Glomerular visceral epithelial cell (primary cell): Measurements from ENCODE around the gene TBX10.
"Not testable (repeated sequence)": the region's sequence is repeated elsewhere in the genome, so short reads cannot be mapped to it uniquely, and the experiment has no call there.

Source experiments
- DNase-seq: peaks from one replicate; pipeline ENCODE4 v3.0.0-alpha.2; 2016; ENCODE audit errors: extremely low spot score

Gene TBX10

GRCh38 chr11:67600324-67601029 is 39.1 kb downstream of the TBX10 start:
- DNase-seq, result no peak

DNA sequence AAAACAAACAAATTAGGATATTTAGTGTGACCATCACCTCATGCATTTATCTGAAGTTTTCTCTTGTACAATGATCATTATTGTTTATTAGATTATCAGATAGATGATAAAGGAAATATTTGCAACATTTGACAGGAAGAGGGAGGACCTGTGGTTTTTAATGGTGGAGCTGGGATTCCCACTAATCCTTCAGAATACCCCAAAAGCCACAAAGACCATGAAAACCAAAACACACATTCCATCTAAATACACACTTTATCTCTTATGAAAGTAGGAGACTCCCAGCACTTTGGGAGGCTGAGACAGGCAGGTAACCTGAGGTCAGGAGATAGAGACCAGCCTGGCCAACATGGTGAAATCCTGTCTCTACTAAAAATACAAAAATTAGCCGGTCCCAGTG is 40.4 kb downstream of the TBX10 start:
- DNase-seq, result no peak

DNA sequence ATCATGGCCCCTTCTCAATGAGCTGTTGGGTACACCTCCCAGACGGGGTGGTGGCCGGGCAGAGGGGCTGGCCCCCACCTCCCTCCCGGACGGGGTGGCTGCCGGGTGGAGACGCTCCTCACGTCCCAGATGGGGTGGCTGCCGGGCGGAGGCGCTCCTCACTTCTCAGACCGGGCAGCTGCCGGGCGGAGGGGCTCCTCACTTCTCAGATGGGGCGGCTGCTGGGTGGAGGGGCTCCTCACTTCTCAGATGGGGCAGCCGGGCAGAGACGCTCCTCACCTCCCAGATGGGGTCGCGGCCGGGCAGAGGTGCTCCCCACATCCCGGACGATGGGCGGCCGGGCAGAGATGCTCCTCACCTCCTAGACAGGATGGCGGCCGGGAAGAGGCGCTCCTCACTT is 41.6 kb downstream of the TBX10 start:
- DNase-seq, result not testable (repeated sequence)

GRCh38 chr11:67597458-67597857 is 42.1 kb downstream of the TBX10 start:
- not testable (repeated sequence) for DNase-seq

GRCh38 chr11:67596753-67597300 is 42.7 kb downstream of the TBX10 start:
- no peak for DNase-seq

GRCh38 chr11:67594480-67594879 is 45.1 kb downstream of the TBX10 start:
- no peak for DNase-seq

- no peak for DNase-seq
Measured at GRCh38 chr11:67593565-67593905, 46.0 kb downstream of the TBX10 start.

GRCh38 chr11:67592880-67593564 is 46.5 kb downstream of the TBX10 start:
- no peak for DNase-seq

DNA sequence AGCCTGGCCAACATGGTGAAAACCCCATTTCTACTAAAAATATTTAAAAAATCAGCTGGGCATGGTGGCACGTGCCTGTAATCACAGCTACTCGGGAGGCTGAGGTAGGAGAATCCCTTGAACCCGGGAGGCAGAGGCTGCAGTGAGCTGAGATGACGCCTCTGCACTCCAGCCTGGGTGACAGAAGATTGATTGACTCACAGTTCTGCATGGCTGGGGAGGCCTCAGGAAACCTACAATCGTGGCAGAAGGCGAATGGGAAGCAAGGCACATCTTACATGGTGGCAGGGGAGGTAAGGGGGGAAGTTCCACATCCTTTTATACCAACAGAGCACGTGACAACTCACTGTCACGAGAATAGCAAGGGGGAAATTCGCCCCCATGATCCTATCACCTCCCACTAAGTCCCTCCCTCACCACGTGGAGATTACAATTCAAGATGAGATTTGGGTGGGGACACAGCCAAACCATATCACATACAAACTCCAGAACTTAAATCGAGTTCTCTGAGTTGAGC is 50.6 kb downstream of the TBX10 start:
- not testable (repeated sequence) for DNase-seq

GRCh38 chr11:67588136-67588503 is 51.4 kb downstream of the TBX10 start:
- no peak for DNase-seq

DNA sequence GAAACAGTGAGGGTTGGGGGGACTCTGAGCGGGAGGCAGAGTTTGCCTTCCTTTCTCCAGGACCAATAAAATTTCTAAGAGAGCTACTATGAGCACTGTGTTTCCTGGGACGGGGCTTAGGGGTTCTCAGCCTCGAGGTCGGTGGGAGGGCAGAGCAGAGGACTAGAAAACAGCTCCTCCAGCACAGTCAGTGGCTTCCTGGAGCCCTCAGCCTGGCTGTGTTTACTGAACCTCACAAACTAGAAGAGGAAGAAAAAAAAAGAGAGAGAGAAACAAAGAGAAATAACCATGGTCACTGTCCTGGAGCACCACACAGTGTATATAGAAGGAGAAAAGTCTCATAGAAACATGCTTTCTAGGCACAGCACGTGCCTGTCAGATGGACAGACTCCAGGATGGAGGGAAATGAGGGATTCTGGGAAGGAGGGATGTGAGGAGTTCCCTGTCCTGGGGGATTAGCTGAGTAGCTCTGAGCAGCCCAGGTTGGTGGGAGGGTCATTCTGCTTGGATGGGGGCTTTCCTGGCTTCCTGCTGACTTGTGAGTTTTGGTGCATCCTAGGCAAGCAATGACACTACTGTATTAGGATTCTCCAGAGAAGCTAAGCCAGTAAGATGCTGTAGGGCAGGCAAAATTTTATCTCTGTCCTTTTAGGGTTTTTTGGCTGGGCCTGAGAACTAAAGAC is 52.9 kb downstream of the TBX10 start:
- no peak for DNase-seq

GRCh38 chr11:67585911-67586310 is 53.7 kb downstream of the TBX10 start:
- DNase-seq, result no peak

GRCh38 chr11:67584881-67585873 is 54.4 kb downstream of the TBX10 start:
- DNase-seq, result no peak

DNA sequence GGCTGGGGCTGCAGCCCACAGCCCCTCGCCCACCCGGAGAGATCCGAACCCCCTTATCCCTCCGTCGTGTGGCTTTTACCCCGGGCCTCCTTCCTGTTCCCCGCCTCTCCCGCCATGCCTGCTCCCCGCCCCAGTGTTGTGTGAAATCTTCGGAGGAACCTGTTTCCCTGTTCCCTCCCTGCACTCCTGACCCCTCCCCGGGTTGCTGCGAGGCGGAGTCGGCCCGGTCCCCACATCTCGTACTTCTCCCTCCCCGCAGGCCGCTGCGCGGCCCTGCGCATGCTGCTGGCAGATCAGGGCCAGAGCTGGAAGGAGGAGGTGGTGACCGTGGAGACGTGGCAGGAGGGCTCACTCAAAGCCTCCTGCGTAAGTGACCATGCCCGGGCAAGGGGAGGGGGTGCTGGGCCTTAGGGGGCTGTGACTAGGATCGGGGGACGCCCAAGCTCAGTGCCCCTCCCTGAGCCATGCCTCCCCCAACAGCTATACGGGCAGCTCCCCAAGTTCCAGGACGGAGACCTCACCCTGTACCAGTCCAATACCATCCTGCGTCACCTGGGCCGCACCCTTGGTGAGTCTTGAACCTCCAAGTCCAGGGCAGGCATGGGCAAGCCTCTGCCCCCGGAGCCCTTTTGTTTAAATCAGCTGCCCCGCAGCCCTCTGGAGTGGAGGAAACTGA is 55.2 kb downstream of the TBX10 start:
- DNase-seq, result peak; percentile 46

- peak; percentile 96 for DNase-seq
Measured at GRCh38 chr11:67583247-67584204, 56.0 kb downstream of the TBX10 start, which contains the start of gene GSTP1. GSTP1 (plus strand) TSS chr11:67583812; CDS start chr11:67583844, 32 bp downstream.

- DNase-seq, result no peak
Measured at GRCh38 chr11:67582011-67582410, 57.6 kb downstream of the TBX10 start.

- DNase-seq, result peak; percentile 56
Measured at GRCh38 chr11:67581469-67581868, 58.1 kb downstream of the TBX10 start.
